ENCODE results near the gene USP13.

- TF ChIP-seq POLR2A (IDR thresholded peaks at IDR 0.05), result no peak
- TF ChIP-seq CTCF (IDR thresholded peaks at IDR 0.05), result no peak
Measured at GRCh38 chr3:179700716-179701115, 47.9 kb downstream of the USP13 start.

All from testis (tissue), 2 donors.